Peyer's patch (tissue), 4 donors: ENCODE results near the gene PMS2. TPM values are rescaled to one million over a fixed set of nuclear protein-coding genes. Genes with fewer than 3 reads are reported as not detected.

Source experiments
- DNase-seq, 3 donors: peaks; one replicate each; pipeline ENCODE4 v3.0.0-alpha.2; 2017 to 2019
- H3K27ac ChIP-seq, 4 donors: fragments of 200-600 bp; sonication (generic); one replicate each; pipeline ENCODE4 v1.5.1; 2016 to 2019
- H3K27me3 ChIP-seq, 2 donors: fragments of 200-600 bp; sonication (generic); one replicate each; pipeline ENCODE4 v1.5.1; 2019
- H3K36me3 ChIP-seq, 3 donors: fragments of 200-600 bp; sonication (generic); one replicate each; pipeline ENCODE4 v1.5.1; 2016 to 2019
- H3K4me1 ChIP-seq, 4 donors: fragments of 200-600 bp; sonication (generic); one replicate each; pipeline ENCODE4 v1.5.1; 2016 to 2019
- H3K4me3 ChIP-seq, 4 donors: fragments of 200-600 bp; sonication (generic); 1 replicate in 3 of 4; 2 replicates in 1 of 4; pipeline ENCODE4 v1.5.1; 2016 to 2019; ENCODE audit warnings: mild to moderate bottlenecking in 1 of 4
- H3K9me3 ChIP-seq, 4 donors: fragments of 200-600 bp; sonication (generic); one replicate each; pipeline ENCODE4 v1.5.1; 2016 to 2019; ENCODE audit warnings: mild to moderate bottlenecking in 1 of 4
- POLR2A ChIP-seq, 2 donors: fragments of 450-650 bp; IDR thresholded peaks; one replicate each; pipeline ENCODE4 v1.5.1; 2017; ENCODE audit warnings: antibody characterized with exemption in 2 of 2, mild to moderate bottlenecking in 2 of 2, moderate library complexity in 2 of 2
- total RNA-seq, 4 donors: library from RNA; depleted of rRNA; stranded (reverse); fragments of >200 nt; gene quantifications; one replicate each; pipeline ENCODE4 v1.1.0, GENCODE V29; 2016
- TF ChIP-seq, protein P1 (sequence below), 6 experiments: fragments of 450-650 bp in 4 of 6; fragments of 200-600 bp in 2 of 6; sonication (generic) in 1 of 6; IDR thresholded peaks; one replicate each; pipeline ENCODE4 v1.5.1; 2017 to 2019; ENCODE audit warnings: antibody characterized with exemption in 6 of 6, mild to moderate bottlenecking in 3 of 6, moderate library complexity in 1 of 6

PMS2 gene
- total RNA-seq, 4 donors from 2014 or later = 9.6 to 27.2 (median 14.4) TPM

DNA sequence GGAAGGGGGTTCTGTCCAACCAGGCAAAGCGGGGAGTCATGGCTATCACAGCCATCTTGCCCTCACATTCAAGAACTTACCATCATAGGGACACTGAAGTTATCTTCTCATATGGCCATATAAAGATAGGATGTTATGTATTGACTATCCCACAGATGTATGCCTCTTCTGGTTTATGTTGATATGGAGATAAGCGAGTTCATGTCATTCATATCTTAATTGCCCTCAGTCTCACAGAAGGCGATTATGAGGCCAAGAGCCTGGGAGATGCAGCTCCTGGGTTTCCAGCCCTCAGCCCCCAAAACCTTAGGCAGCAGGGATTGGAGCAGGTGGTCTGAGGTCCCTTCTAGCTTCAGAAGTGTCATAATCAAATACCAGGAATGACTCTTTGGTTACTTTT is 13.9 kb upstream of the PMS2 start:
- Histone ChIP-seq H3K27me3 (no peaks in the 10 kb centered on the region), H3K27ac (no peak overlapping the region), H3K4me3 (no peak overlapping the region), H3K36me3 (peaks cover 0 to 92% (median 0%) of the 10 kb centered on the region in 3 donors), H3K9me3 (no peaks in the 10 kb centered on the region), H3K4me1 (peaks cover 0 to 15% (median 4%) of the 10 kb centered on the region in 4 donors)
- no peak for DNase-seq
- TF ChIP-seq POLR2A (IDR thresholded peaks at IDR 0.05) = no peak
- TF ChIP-seq, protein P1, sequence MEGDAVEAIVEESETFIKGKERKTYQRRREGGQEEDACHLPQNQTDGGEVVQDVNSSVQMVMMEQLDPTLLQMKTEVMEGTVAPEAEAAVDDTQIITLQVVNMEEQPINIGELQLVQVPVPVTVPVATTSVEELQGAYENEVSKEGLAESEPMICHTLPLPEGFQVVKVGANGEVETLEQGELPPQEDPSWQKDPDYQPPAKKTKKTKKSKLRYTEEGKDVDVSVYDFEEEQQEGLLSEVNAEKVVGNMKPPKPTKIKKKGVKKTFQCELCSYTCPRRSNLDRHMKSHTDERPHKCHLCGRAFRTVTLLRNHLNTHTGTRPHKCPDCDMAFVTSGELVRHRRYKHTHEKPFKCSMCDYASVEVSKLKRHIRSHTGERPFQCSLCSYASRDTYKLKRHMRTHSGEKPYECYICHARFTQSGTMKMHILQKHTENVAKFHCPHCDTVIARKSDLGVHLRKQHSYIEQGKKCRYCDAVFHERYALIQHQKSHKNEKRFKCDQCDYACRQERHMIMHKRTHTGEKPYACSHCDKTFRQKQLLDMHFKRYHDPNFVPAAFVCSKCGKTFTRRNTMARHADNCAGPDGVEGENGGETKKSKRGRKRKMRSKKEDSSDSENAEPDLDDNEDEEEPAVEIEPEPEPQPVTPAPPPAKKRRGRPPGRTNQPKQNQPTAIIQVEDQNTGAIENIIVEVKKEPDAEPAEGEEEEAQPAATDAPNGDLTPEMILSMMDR (IDR thresholded peaks at IDR 0.05) = no peak

DNA sequence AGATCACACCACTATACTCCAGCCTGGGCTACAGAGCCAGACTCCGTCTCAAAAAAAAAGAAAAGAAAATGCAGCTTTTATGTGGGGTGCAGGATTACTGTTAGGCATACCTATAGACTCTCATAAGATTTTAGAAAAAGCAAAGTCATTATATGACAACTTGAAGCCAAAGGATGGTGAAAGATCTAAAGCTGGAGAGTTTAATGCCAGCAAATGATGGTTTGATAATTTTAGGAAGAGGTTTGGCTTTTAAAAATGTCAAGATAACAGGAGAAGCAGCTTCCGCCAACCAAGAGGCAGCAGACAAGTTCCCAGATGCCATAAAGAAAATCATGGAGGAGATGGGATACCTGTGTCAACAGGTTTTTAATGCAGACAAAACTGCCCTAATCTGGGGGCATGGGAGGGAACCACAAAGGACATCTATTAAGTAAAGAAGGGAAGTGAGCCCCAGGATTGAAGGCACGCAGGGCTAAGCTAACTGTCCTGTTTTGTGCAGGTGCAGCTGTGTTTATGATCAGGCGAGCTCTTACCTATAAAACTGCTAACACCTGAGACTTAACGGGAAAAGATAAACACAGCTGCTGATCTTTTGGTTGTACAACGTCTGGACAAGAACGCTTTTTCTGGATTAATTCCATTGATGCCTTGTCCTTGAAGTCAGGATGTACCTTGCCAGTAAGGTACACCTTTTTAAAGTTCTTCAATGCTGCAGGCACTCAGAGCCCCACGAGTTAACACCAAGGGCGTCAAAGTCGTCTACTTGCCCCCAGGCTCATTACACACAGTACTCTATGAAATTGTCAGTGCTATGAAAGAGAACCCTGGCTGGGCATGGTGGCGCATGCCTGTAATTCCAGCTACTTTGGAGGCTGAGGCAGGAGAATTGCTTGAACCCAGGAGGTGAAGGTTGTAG is 11.8 kb upstream of the PMS2 start:
- H3K4me3 ChIP-seq = no peak overlapping the region
- no peak for DNase-seq
- TF ChIP-seq POLR2A (IDR thresholded peaks at IDR 0.05) = no peak
- TF ChIP-seq, protein P1 (IDR thresholded peaks at IDR 0.05) = no peak
- H3K27me3 ChIP-seq = no peaks in the 10 kb centered on the region
- H3K9me3 ChIP-seq = no peaks in the 10 kb centered on the region
- H3K36me3 ChIP-seq = peaks cover 0 to 89% (median 0%) of the 10 kb centered on the region in 3 donors
- no peak overlapping the region for H3K27ac ChIP-seq
- H3K4me1 ChIP-seq = peaks cover 0 to 19% (median 0%) of the 10 kb centered on the region in 4 donors

DNA sequence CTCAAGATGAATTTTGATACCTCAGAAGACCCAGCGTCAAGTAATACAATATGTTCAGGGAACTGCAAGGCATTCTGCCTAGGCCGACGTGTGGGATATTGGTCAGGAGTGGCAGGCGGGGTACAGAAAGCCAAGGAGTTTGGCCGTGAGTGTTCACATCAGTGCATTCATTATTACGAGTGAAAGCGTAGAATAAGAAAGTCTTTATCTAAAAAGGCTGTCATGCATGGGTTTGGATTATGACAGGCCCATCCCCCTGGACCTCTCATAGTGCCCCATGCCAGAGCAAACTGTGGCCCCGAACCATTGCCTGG is 7.8 kb upstream of the PMS2 start:
- peak in 1 of 3 donors; percentile 14 for DNase-seq
- Histone ChIP-seq H3K9me3 (no peaks in the 10 kb centered on the region), H3K27me3 (no peaks in the 10 kb centered on the region), H3K27ac (no peak overlapping the region), H3K36me3 (peaks cover 0 to 61% (median 0%) of the 10 kb centered on the region in 3 donors), H3K4me1 (peaks cover 0 to 8% (median 0%) of the 10 kb centered on the region in 4 donors), H3K4me3 (no peak overlapping the region)
- TF ChIP-seq POLR2A (IDR thresholded peaks at IDR 0.05) = no peak
- TF ChIP-seq, protein P1 (IDR thresholded peaks at IDR 0.05) = no peak

DNA sequence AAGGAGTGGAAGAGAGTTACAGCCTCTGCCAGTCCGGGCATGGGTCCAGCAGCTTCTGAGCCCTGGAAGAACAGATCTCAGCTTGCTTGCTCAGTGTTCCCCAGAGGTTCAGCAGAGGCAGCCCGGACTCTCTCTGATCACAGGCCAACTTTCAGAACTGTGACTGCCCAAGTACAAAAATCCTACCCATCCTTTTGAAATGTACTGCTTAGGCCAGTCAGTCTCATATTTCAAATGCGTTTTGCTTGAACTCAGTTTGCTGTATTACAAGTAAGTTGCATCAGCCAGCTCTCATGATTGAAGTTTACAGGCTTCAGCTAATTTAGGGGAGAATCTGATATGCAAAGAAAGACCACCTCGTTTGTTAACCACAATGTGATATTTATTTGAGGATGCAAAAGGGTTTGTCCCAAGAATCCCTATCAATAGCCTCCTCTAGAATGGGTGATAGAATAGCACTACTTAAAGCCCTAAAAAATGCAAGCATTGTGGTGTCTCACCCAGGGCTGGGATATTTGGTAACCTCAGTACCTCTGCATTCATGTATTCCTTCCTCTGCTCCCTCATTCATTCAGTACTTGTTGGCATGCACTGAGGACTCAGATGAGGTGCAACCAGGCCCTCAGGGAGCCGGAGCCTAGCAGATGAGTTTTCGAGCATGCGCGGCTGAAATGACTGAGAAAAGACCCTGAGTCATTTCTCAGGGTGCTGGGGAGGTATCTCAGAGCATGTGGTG is 7.2 kb upstream of the PMS2 start:
- TF ChIP-seq, protein P1 (IDR thresholded peaks at IDR 0.05) = no peak
- TF ChIP-seq POLR2A (IDR thresholded peaks at IDR 0.05) = no peak
- no peak for DNase-seq
- H3K27ac ChIP-seq = peak overlapping the region in 1 of 4 donors; percentile 23

DNA sequence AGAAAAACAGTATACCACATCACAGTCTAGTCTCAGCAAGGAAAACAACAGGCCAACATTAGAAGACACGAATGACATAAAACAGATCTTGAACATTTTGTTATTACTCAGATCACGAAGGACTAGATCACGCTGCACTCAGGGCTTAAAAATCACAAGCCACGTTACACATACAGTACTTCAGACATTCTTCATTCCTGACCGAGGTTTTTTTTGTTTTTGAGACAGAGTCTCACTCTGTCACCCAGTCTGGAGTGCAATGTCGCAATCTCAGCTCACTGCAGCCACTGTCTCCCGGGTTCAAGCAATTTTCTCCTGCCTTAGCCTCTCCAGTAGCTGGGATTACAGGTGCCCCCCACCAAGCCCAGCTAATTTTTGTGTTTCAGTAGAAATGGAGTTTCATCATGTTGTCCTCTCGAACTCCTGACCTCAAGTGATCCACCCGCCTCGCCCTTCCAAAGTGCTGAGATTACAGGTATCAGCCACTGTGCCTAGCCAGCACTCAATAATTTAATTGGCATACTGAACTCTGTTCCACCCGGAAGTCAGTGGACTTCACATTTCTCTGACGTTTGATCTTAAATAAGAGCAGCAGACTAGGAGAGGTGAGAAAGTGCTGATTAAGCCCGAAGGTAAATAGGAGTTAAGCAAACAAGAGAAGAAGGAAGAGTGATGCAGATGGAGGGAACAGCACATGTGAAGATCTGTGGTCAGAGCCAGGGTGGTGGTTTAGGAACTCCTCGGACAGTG is 3.7 kb upstream of the PMS2 start:
- peaks cover 0 to 27% (median 0%) of the 10 kb centered on the region in 3 donors for H3K36me3 ChIP-seq
- TF ChIP-seq, protein P1 (IDR thresholded peaks at IDR 0.05) = no peak
- no peak for TF ChIP-seq POLR2A (IDR thresholded peaks at IDR 0.05)
- peak overlapping the region in 3 of 4 donors; percentile 68 to 81 (median 78) for H3K27ac ChIP-seq
- H3K4me3 ChIP-seq = no peak overlapping the region
- peaks cover 0 to 31% (median 3%) of the 10 kb centered on the region in 4 donors for H3K4me1 ChIP-seq
- H3K27me3 ChIP-seq = no peaks in the 10 kb centered on the region
- peak in 2 of 3 donors; percentile 72 to 79 for DNase-seq
- no peaks in the 10 kb centered on the region for H3K9me3 ChIP-seq

More for the DNA sequence above, 7.2 kb upstream of the PMS2 start:
- H3K4me1 ChIP-seq = peaks cover 0 to 13% (median 0%) of the 10 kb centered on the region in 4 donors
- no peaks in the 10 kb centered on the region for H3K9me3 ChIP-seq
- H3K4me3 ChIP-seq = no peak overlapping the region
- H3K27me3 ChIP-seq = no peaks in the 10 kb centered on the region
- H3K36me3 ChIP-seq = peaks cover 0 to 58% (median 0%) of the 10 kb centered on the region in 3 donors
